ENCODE results near the gene RGMB.

- TF ChIP-seq CTCF (IDR thresholded peaks at IDR 0.05; ENCODE audit: low read depth, low read length) (no peak), POLR2A (IDR thresholded peaks at IDR 0.05; ENCODE audit: extremely low read depth, insufficient read length) (no peak), MAX (IDR thresholded peaks at IDR 0.05; ENCODE audit: low read depth, low read length) (no peak), MYC (IDR thresholded peaks at IDR 0.05; ENCODE audit: low read depth, low read length) (no peak)
Observed at GRCh38 chr5:98798371-98798770, 24.9 kb downstream of the RGMB start.

All from NB4 (cell line).